ENCODE data around the gene CCDC13. TPM values are rescaled to one million over a fixed set of nuclear protein-coding genes. Genes with fewer than 3 reads are reported as not detected.

CCDC13 gene
- polyA plus RNA-seq, 2 of the 4 experiments (the other 2 are of a cell fraction): 0.41 to 0.47 TPM

DNA sequence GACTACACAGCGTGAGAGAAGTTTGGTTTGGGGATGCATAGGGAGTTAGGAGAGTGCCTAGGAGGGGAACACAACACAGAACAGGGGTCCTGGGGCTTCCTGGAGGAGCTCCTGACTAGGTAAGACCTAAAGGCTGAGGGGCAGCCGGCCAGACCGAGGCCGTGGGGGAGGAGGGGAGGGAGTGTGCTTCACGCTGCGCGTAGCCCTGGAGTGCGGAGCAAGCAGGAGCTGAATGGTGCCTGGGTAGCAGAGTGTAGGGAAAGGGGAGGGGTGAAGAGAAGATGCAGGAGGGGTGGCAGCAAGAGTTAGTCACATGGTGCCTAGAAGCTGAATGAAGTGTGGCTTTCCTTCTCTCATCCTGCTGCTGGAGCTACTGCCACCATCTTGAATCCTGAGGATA, 38.0 kb downstream of the CCDC13 start:
- CTCF ChIA-PET: interaction anchor here (0.7 to 1.2 kb wide), 3 partner anchors 9 to 12 kb away, joined by 3 to 4 read pairs (median 3); no protein-coding TSS in a partner anchor
- FAIRE-seq: no peak
- WGBS (ENCODE audit: missing lambda C conversion rate): 74% methylated on average over 8 of the region's 8 CpGs

DNA sequence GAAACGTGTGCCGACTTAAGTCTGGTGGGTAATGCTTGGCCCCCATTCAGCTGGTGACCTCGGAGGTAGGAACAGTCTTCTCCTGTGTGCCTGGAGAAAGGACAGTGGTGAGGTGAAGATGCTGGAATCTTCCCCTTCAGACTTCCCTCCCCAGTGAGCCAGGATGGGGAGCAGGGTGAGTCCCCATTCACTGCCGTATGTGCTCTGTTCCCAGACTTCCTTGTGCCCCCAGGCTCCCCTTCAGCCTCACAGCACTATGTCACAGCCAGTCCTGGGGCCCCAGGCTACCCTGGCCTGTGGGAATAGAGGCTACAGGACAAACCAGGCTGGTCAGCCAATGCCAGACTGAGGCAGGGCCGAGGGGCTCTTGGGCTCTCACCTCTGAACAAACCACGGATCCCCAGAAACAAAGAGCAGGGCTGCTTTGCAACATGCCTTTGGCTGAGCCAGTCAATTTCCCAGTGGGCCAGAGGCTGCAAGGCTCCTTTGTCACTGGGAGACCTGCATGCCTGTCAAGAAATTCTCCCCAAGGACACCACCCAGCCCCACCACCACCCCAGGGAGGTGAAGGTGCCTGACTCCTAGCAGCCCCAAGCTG, 38.7 kb downstream of the CCDC13 start:
- ATAC-seq (no peak), DNase-seq (ENCODE audit: low read depth in 1 of 2, low spot score in 1 of 2) (no peak), FAIRE-seq (no peak)
- CTCF ChIA-PET: interaction anchor here (1.2 to 1.4 kb wide), 3 partner anchors 8 to 75 kb away, joined by 3 to 4 read pairs (median 4); no protein-coding TSS in a partner anchor
- Histone ChIP-seq H3K9me3 (no peaks in the 10 kb centered on the region), H3K4me3 (no peak overlapping the region), H3K27ac (no peak overlapping the region), H3K4me1 (no peaks in the 10 kb centered on the region), H3K4me2 (no peak overlapping the region)
- WGBS (ENCODE audit: missing lambda C conversion rate): 58% methylated on average over 3 of the region's 6 CpGs
- TF ChIP-seq HES2 (IDR thresholded peaks at IDR 0.05): no peak
- POLR2A ChIA-PET: no interaction called here

More for the DNA sequence above, 38.0 kb downstream of the CCDC13 start:
- H3K4me1 ChIP-seq: no peaks in the 10 kb centered on the region
- H3K4me2 ChIP-seq: no peak overlapping the region
- DNase-seq (ENCODE audit: low read depth in 1 of 2, low spot score in 1 of 2) (no peak), ATAC-seq (no peak)
- H3K4me3 ChIP-seq: no peak overlapping the region
- POLR2A ChIA-PET: no interaction called here
- no peaks in the 10 kb centered on the region for H3K9me3 ChIP-seq
- no peak for TF ChIP-seq HEYL (CRISPR knock-in tag; IDR thresholded peaks at IDR 0.05)
- TF ChIP-seq MAFK (IDR thresholded peaks at IDR 0.05; ENCODE audit: partially characterized antibody): no peak
- TF ChIP-seq USF2 (IDR thresholded peaks at IDR 0.05): no peak
- TF ChIP-seq RAD21 (conservative IDR thresholded peaks at IDR 0.05 in 1 of 2, IDR thresholded peaks at IDR 0.05 in 1 of 2): no peak
- TF ChIP-seq JUN (IDR thresholded peaks at IDR 0.05): no peak
- no peak for TF ChIP-seq POLR2AphosphoS2 (conservative IDR thresholded peaks at IDR 0.05; ENCODE audit: low read length)
- no peak for TF ChIP-seq JUNB (IDR thresholded peaks at IDR 0.05)
- no peak for TF ChIP-seq GATA3 (IDR thresholded peaks at IDR 0.05; ENCODE audit: borderline replicate concordance)
- TF ChIP-seq CEBPB (IDR thresholded peaks at IDR 0.05): no peak
- TF ChIP-seq BHLHE40 (IDR thresholded peaks at IDR 0.05; ENCODE audit: low read depth, low read length): no peak
- TF ChIP-seq EP300 (IDR thresholded peaks at IDR 0.05): no peak
- TF ChIP-seq CBX8 (IDR thresholded peaks at IDR 0.05): no peak
- TF ChIP-seq ZSCAN20 (CRISPR knock-in tag; IDR thresholded peaks at IDR 0.05): no peak
- TF ChIP-seq RCOR1 (IDR thresholded peaks at IDR 0.05; ENCODE audit: low read depth, low read length): no peak
- TF ChIP-seq HOXB5 (CRISPR knock-in tag; IDR thresholded peaks at IDR 0.05): no peak
- no peak overlapping the region for H3K27ac ChIP-seq

DNA sequence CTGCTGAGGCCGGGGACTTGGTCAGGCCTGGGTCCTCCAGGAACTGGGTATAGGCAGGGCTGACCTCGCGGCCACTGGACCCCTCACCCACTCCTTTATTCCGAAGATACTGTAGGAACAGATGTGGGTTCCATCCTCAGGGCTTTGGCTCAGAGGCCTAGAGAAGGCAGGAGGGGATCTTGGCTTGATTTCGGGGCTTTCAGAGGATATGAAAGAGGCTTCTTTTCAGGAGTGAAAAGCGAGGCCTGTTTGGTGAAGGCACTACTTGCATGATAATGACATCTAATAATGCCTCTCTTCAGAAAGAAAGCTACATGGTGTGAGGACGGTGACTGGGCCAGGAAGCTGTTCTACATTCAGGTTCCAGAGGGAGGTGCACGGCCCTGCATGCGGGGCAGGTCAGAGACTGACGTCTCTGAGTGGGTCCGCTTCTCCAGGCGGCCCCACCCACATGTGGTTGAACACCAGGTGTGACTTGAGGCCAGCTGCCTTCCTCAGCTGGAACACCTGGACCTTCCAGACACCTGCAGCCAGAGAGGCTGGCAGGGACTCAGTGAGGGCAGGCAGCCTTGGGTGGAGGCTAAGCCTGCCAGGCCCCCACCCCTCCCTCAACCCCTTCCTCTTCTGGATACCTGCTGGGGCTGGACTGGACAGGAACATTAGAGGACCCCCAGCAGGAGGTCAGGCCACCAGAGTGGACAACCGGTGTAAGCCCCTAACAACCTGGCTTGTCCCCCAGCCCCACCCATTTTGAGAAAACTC, 39.4 kb downstream of the CCDC13 start:
- Histone ChIP-seq H3K27ac (no peak overlapping the region), H3K4me1 (no peaks in the 10 kb centered on the region), H3K4me2 (no peak overlapping the region), H3K4me3 (no peak overlapping the region), H3K9me3 (no peaks in the 10 kb centered on the region)
- ChIA-PET POLR2A (no interaction called here), CTCF (interaction anchor here (1.2 to 1.4 kb wide), 3 partner anchors 9 to 75 kb away, joined by 3 to 4 read pairs (median 4); no protein-coding TSS in a partner anchor)
- DNase-seq (ENCODE audit: low read depth in 1 of 2, low spot score in 1 of 2) (no peak), ATAC-seq (no peak), FAIRE-seq (no peak)
- 71% methylated on average over 8 of the region's 13 CpGs for WGBS (ENCODE audit: missing lambda C conversion rate)
- TF ChIP-seq SMC3 (IDR thresholded peaks at IDR 0.05): no peak
- no peak for TF ChIP-seq NFE2L2 (conservative IDR thresholded peaks at IDR 0.05; ENCODE audit: low read length)
- TF ChIP-seq NPAS2 (CRISPR knock-in tag; IDR thresholded peaks at IDR 0.05; ENCODE audit: borderline replicate concordance): no peak
- no peak for TF ChIP-seq JUNB (IDR thresholded peaks at IDR 0.05)
- TF ChIP-seq CBX2 (IDR thresholded peaks at IDR 0.05; ENCODE audit: borderline replicate concordance, low read depth): no peak
- TF ChIP-seq, protein P1, sequence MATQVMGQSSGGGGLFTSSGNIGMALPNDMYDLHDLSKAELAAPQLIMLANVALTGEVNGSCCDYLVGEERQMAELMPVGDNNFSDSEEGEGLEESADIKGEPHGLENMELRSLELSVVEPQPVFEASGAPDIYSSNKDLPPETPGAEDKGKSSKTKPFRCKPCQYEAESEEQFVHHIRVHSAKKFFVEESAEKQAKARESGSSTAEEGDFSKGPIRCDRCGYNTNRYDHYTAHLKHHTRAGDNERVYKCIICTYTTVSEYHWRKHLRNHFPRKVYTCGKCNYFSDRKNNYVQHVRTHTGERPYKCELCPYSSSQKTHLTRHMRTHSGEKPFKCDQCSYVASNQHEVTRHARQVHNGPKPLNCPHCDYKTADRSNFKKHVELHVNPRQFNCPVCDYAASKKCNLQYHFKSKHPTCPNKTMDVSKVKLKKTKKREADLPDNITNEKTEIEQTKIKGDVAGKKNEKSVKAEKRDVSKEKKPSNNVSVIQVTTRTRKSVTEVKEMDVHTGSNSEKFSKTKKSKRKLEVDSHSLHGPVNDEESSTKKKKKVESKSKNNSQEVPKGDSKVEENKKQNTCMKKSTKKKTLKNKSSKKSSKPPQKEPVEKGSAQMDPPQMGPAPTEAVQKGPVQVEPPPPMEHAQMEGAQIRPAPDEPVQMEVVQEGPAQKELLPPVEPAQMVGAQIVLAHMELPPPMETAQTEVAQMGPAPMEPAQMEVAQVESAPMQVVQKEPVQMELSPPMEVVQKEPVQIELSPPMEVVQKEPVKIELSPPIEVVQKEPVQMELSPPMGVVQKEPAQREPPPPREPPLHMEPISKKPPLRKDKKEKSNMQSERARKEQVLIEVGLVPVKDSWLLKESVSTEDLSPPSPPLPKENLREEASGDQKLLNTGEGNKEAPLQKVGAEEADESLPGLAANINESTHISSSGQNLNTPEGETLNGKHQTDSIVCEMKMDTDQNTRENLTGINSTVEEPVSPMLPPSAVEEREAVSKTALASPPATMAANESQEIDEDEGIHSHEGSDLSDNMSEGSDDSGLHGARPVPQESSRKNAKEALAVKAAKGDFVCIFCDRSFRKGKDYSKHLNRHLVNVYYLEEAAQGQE (IDR thresholded peaks at IDR 0.05): no peak
- TF ChIP-seq FOSL2 (IDR thresholded peaks at IDR 0.05): no peak
- no peak for TF ChIP-seq FOSL2 (CRISPR knock-in tag; IDR thresholded peaks at IDR 0.05)
- TF ChIP-seq NR3C1 (IDR thresholded peaks at IDR 0.05): no peak
- TF ChIP-seq BHLHE40 (IDR thresholded peaks at IDR 0.05; ENCODE audit: low read depth, low read length): no peak
- no peak for TF ChIP-seq HES2 (IDR thresholded peaks at IDR 0.05)
- TF ChIP-seq RARB (CRISPR knock-in tag; IDR thresholded peaks at IDR 0.05): no peak
- no peak for TF ChIP-seq KDM1A (IDR thresholded peaks at IDR 0.05; ENCODE audit: low read depth)
- TF ChIP-seq CEBPB (IDR thresholded peaks at IDR 0.05): no peak
- TF ChIP-seq RAD21 (conservative IDR thresholded peaks at IDR 0.05 in 1 of 2, IDR thresholded peaks at IDR 0.05 in 1 of 2): no peak
- no peak for TF ChIP-seq ZSCAN20 (CRISPR knock-in tag; IDR thresholded peaks at IDR 0.05)

Measured in A549 (cell line).